ENCODE data around the gene CHCHD4.

- no peak for TF ChIP-seq CBX3 (IDR thresholded peaks at IDR 0.05; ENCODE audit: borderline replicate concordance, low read depth)
- no peak for TF ChIP-seq CTCF (IDR thresholded peaks at IDR 0.05 in 2 of 3, conservative IDR thresholded peaks at IDR 0.05 in 1 of 3; ENCODE audit: control insufficient read depth in 2 of 3, extremely low read depth in 1 of 3, insufficient read depth in 1 of 3, low read depth in 3 of 3, low read length in 3 of 3)
- no peak for TF ChIP-seq ESRRA (IDR thresholded peaks at IDR 0.05; ENCODE audit: low read length)
- 0 out of 2 replicates have a peak, but pooled peaks have one; percentile 13 for TF ChIP-seq POLR2A (IDR thresholded peaks at IDR 0.05; ENCODE audit: low read depth, low read length)
- no peak for TF ChIP-seq ZNF622 (IDR thresholded peaks at IDR 0.05)
- TF ChIP-seq ATF7 (IDR thresholded peaks at IDR 0.05; ENCODE audit: low read depth) = no peak
- TF ChIP-seq RELA (IDR thresholded peaks at IDR 0.05; ENCODE audit: borderline replicate concordance, partially characterized antibody) = no peak
- TF ChIP-seq NRF1 (conservative IDR thresholded peaks at IDR 0.05; ENCODE audit: low read depth, low read length) = no peak
These were observed 7.5 kb upstream of the CHCHD4 start for GRCh38 chr3:14132120-14132519.

Data from GM12878 (cell line).